ENCODE data around the gene NGEF.

Gene NGEF

GRCh38 chr2:232898592-232899543 is 114.2 kb downstream of the NGEF start:
- no peak for DNase-seq (ENCODE audit: low read depth, low spot score)

GRCh38 chr2:232897598-232898408 is 115.3 kb downstream of the NGEF start:
- no peak for DNase-seq (ENCODE audit: low read depth, low spot score)

GRCh38 chr2:232896720-232897597 is 116.1 kb downstream of the NGEF start:
- DNase-seq (ENCODE audit: low read depth, low spot score) = no peak

GRCh38 chr2:232896111-232896510 is 116.9 kb downstream of the NGEF start:
- DNase-seq (ENCODE audit: low read depth, low spot score) = no peak

- no peak for DNase-seq (ENCODE audit: low read depth, low spot score)
Measured at GRCh38 chr2:232894746-232895145, 118.3 kb downstream of the NGEF start.

GRCh38 chr2:232894251-232894650 is 118.8 kb downstream of the NGEF start:
- DNase-seq (ENCODE audit: low read depth, low spot score) = no peak

GRCh38 chr2:232893834-232894233 is 119.2 kb downstream of the NGEF start:
- no peak for DNase-seq (ENCODE audit: low read depth, low spot score)

- DNase-seq (ENCODE audit: low read depth, low spot score) = no peak
Measured at GRCh38 chr2:232892843-232893242, 120.2 kb downstream of the NGEF start.

GRCh38 chr2:232892221-232892620 is 120.8 kb downstream of the NGEF start:
- no peak for DNase-seq (ENCODE audit: low read depth, low spot score)

GRCh38 chr2:232891621-232892071 is 121.4 kb downstream of the NGEF start:
- no peak for DNase-seq (ENCODE audit: low read depth, low spot score)

- no peak for DNase-seq (ENCODE audit: low read depth, low spot score)
Measured at GRCh38 chr2:232890896-232891601, 122.0 kb downstream of the NGEF start.

- DNase-seq (ENCODE audit: low read depth, low spot score) = no peak
Measured at GRCh38 chr2:232890536-232890895, 122.5 kb downstream of the NGEF start.

GRCh38 chr2:232889876-232890401 is 123.1 kb downstream of the NGEF start:
- no peak for DNase-seq (ENCODE audit: low read depth, low spot score)

GRCh38 chr2:232888839-232889529 is 124.1 kb downstream of the NGEF start:
- no peak for DNase-seq (ENCODE audit: low read depth, low spot score)

- no peak for DNase-seq (ENCODE audit: low read depth, low spot score)
Measured at GRCh38 chr2:232888099-232888836, 124.8 kb downstream of the NGEF start.

GRCh38 chr2:232887171-232887850 is 125.7 kb downstream of the NGEF start:
- no peak for DNase-seq (ENCODE audit: low read depth, low spot score)

- DNase-seq (ENCODE audit: low read depth, low spot score) = no peak
Measured at GRCh38 chr2:232886632-232887031, 126.4 kb downstream of the NGEF start.

GRCh38 chr2:232886176-232886575 is 126.9 kb downstream of the NGEF start:
- DNase-seq (ENCODE audit: low read depth, low spot score) = no peak

All from iPS DF 19.7 (cell line).